ENCODE results near the gene SLC6A6.

The SLC6A6 gene

DNA sequence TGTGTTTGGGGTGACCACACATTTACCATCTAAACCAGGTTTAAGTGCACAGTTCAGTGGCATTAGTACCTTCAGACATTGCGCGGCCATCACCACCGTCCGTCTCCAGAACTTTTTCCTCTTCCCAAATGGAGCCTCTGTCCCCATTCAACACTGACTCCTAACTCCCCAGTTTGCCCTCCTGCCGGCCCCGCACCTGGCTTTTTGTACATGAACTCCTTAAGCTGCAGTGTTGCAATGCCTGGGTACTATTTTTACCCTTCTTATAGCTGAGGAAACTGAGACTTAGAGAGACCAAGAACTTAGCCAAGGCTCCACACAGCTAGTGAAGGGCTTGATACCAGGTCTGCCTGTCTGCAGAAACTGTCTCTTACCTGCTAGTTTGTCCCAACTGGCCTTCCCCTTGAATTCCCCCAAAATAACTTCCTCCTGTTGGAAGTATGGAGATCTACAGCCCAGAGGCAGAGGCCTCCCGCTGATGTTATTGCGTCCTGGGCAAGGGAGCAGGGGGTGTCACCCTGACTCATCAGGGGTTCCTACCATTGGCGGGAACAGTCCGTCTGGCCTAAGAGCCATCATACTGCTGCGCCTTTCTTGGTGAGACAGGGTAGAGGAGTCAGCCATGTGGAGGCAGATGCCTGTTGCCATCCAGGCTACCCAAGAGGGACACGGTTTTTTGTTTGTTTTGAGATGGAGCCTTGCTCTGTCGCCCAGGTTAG, 72.1 kb downstream of the SLC6A6 start:
- Histone ChIP-seq H2AFZ (ENCODE audit: low read length) (no peak overlapping the region), H3K27me3 (ENCODE audit: insufficient read depth, low read length) (no peaks in the 10 kb centered on the region), H3K4me2 (ENCODE audit: low read length) (no peak overlapping the region), H3K9me3 (ENCODE audit: low read length) (no peaks in the 10 kb centered on the region), H3F3A (ENCODE audit: insufficient read depth, low read length) (no peaks in the 10 kb centered on the region), H3K4me1 (ENCODE audit: insufficient read depth, low read length, severe bottlenecking) (no peaks in the 10 kb centered on the region), H3K36me3 (ENCODE audit: insufficient read depth, low read length) (peaks cover 96% of the 10 kb centered on the region), H3K79me2 (ENCODE audit: insufficient read depth, low read length) (no peaks in the 10 kb centered on the region), H3K9me2 (ENCODE audit: low read depth, low read length) (no peaks in the 10 kb centered on the region), H3K4me3 (ENCODE audit: low read depth, low read length, poor library complexity, severe bottlenecking) (no peak overlapping the region), H4K20me1 (ENCODE audit: insufficient read depth, low read length) (no peaks in the 10 kb centered on the region), H3K27ac (ENCODE audit: low read depth, low read length, poor library complexity, severe bottlenecking) (no peak overlapping the region), H3K9ac (ENCODE audit: low read length) (no peak overlapping the region)
- TF ChIP-seq EZH2 (IDR thresholded peaks at IDR 0.05; ENCODE audit: borderline replicate concordance, low read length) = no peak
- TF ChIP-seq, protein P1, sequence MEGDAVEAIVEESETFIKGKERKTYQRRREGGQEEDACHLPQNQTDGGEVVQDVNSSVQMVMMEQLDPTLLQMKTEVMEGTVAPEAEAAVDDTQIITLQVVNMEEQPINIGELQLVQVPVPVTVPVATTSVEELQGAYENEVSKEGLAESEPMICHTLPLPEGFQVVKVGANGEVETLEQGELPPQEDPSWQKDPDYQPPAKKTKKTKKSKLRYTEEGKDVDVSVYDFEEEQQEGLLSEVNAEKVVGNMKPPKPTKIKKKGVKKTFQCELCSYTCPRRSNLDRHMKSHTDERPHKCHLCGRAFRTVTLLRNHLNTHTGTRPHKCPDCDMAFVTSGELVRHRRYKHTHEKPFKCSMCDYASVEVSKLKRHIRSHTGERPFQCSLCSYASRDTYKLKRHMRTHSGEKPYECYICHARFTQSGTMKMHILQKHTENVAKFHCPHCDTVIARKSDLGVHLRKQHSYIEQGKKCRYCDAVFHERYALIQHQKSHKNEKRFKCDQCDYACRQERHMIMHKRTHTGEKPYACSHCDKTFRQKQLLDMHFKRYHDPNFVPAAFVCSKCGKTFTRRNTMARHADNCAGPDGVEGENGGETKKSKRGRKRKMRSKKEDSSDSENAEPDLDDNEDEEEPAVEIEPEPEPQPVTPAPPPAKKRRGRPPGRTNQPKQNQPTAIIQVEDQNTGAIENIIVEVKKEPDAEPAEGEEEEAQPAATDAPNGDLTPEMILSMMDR (IDR thresholded peaks at IDR 0.05; ENCODE audit: low read length) = no peak

DNA sequence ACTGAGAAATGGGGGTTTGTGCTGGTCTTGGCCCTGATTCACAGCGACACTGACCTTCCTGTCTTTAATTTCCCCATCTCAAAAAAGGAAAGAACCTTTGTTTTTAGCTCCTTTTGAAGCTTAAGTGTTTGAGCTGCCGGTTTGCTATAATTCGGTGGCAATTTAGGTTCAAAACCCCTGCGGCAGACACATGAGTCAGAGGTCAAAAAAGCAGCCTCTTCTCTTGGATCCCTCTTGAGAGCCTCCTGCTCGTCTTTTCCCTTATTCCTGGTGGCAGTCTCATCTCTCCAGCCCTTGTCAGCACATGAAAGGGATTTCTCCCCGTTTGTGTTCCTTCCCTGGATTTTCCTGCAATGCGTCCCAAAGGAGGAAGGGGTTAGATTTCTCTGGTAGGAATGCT, 73.2 kb downstream of the SLC6A6 start:
- TF ChIP-seq, protein P1 (IDR thresholded peaks at IDR 0.05; ENCODE audit: low read length) = no peak
- TF ChIP-seq EZH2 (IDR thresholded peaks at IDR 0.05; ENCODE audit: borderline replicate concordance, low read length) = no peak
- Histone ChIP-seq H3K9ac (ENCODE audit: low read length) (no peak overlapping the region), H2AFZ (ENCODE audit: low read length) (no peak overlapping the region), H3K27me3 (ENCODE audit: insufficient read depth, low read length) (no peaks in the 10 kb centered on the region), H3K27ac (ENCODE audit: low read depth, low read length, poor library complexity, severe bottlenecking) (no peak overlapping the region), H3K9me3 (ENCODE audit: low read length) (no peaks in the 10 kb centered on the region), H3K4me1 (ENCODE audit: insufficient read depth, low read length, severe bottlenecking) (no peaks in the 10 kb centered on the region), H3K36me3 (ENCODE audit: insufficient read depth, low read length) (peaks cover 96% of the 10 kb centered on the region), H3K4me2 (ENCODE audit: low read length) (no peak overlapping the region), H3K4me3 (ENCODE audit: low read depth, low read length, poor library complexity, severe bottlenecking) (no peak overlapping the region), H3K9me2 (ENCODE audit: low read depth, low read length) (no peaks in the 10 kb centered on the region), H3K79me2 (ENCODE audit: insufficient read depth, low read length) (no peaks in the 10 kb centered on the region), H3F3A (ENCODE audit: insufficient read depth, low read length) (no peaks in the 10 kb centered on the region), H4K20me1 (ENCODE audit: insufficient read depth, low read length) (no peaks in the 10 kb centered on the region)

DNA sequence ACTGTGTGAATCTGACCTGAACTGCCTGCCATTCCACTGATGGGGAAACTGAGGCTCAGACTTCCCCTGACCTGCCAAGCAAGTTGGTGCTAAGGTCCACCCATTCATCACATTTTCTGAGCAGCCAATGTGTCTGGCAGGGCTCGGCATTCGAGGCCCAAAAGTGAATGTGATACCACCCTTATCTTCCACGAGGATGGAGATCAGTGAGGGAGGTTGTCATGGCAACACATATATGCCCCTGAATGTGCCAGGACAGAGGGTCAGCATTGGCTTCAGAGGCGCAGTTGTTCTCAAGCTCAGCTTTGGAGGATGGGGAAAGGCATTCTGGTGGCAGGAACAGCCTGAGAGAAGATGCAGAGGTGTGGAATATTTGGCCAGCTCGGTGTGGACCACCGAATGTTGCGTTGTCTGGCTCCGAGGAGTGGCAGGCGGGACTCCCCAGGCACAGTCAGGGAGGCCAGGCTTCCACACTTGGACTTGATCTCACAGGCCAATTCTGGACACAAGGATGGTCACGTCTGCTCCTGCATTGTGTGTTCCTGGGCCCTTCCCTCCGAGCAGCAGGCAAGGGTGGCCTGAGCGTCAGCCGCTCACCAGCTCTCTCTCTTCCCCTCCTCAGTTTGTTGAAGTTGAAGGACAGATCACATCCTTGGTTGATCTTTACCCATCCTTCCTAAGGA, 74.3 kb downstream of the SLC6A6 start:
- no peaks in the 10 kb centered on the region for H3K79me2 ChIP-seq (ENCODE audit: insufficient read depth, low read length)
- H3K4me1 ChIP-seq (ENCODE audit: insufficient read depth, low read length, severe bottlenecking) = no peaks in the 10 kb centered on the region
- H3K9ac ChIP-seq (ENCODE audit: low read length) = no peak overlapping the region
- H3F3A ChIP-seq (ENCODE audit: insufficient read depth, low read length) = no peaks in the 10 kb centered on the region
- H3K4me2 ChIP-seq (ENCODE audit: low read length) = no peak overlapping the region
- H2AFZ ChIP-seq (ENCODE audit: low read length) = no peak overlapping the region
- H3K9me3 ChIP-seq (ENCODE audit: low read length) = no peaks in the 10 kb centered on the region
- no peaks in the 10 kb centered on the region for H4K20me1 ChIP-seq (ENCODE audit: insufficient read depth, low read length)
- H3K27me3 ChIP-seq (ENCODE audit: insufficient read depth, low read length) = no peaks in the 10 kb centered on the region
- no peak overlapping the region for H3K27ac ChIP-seq (ENCODE audit: low read depth, low read length, poor library complexity, severe bottlenecking)
- no peak overlapping the region for H3K4me3 ChIP-seq (ENCODE audit: low read depth, low read length, poor library complexity, severe bottlenecking)
- TF ChIP-seq, protein P1 (IDR thresholded peaks at IDR 0.05; ENCODE audit: low read length) = no peak
- TF ChIP-seq EZH2 (IDR thresholded peaks at IDR 0.05; ENCODE audit: borderline replicate concordance, low read length) = no peak
- H3K9me2 ChIP-seq (ENCODE audit: low read depth, low read length) = no peaks in the 10 kb centered on the region
- H3K36me3 ChIP-seq (ENCODE audit: insufficient read depth, low read length) = peaks cover 98% of the 10 kb centered on the region

All from OCI-LY1 (cell line).